ENCODE data around the gene SPEG. TPM values are rescaled to one million over a fixed set of nuclear protein-coding genes. Genes with fewer than 3 reads are reported as not detected.

SPEG gene
- total RNA-seq, 1 experiment from 2014 or later = 56.6 TPM

- Histone ChIP-seq H3K79me2 (ENCODE audit: insufficient read depth, low read length) (no peaks in the 10 kb centered on the region), H3K9ac (ENCODE audit: low read length) (no peak overlapping the region), H3K4me3 (replicated peaks in 1 of 2; ENCODE audit: low read depth in 1 of 2, low read length in 2 of 2) (no peak overlapping the region), H3K4me2 (ENCODE audit: low read length) (no peak overlapping the region), H4K20me1 (ENCODE audit: insufficient read depth) (no peaks in the 10 kb centered on the region), H3K9me2 (ENCODE audit: insufficient read depth) (no peaks in the 10 kb centered on the region), H3K36me3 (ENCODE audit: control insufficient read depth in 1 of 2, insufficient read depth in 2 of 2, low read length in 2 of 2) (no peaks in the 10 kb centered on the region), H3K9me3 (ENCODE audit: control insufficient read depth in 1 of 2, insufficient read depth in 1 of 2, low read depth in 1 of 2, low read length in 2 of 2) (no peaks in the 10 kb centered on the region), H3K4me1 (ENCODE audit: control insufficient read depth in 1 of 2, insufficient read depth in 2 of 2, low read length in 2 of 2) (peaks cover under 1 to 29% of the 10 kb centered on the region in 2 experiments), H3K27me3 (ENCODE audit: insufficient read depth, low read length) (no peaks in the 10 kb centered on the region), H2AFZ (ENCODE audit: low read depth, low read length, poor library complexity, severe bottlenecking) (no peak overlapping the region), H3K27ac (ENCODE audit: low read depth, low read length) (no peak overlapping the region)
- RAD21 ChIA-PET (ENCODE audit: low non-redundant PET in 1 of 2, low total read pairs in 2 of 2, uncharacterized antibody in 2 of 2, unreplicated experiment in 2 of 2) = no interaction called here
- POLR2A ChIA-PET = no interaction called here
- DNase-seq (ENCODE audit: low read depth, low spot score) (no peak), ATAC-seq (no peak)
- TF ChIP-seq MAX (IDR thresholded peaks at IDR 0.05) (no peak), YY1 (IDR thresholded peaks at IDR 0.05; ENCODE audit: extremely low read depth, insufficient replicate concordance, low read depth, low read length) (no peak), ZFX (IDR thresholded peaks at IDR 0.05) (no peak), POLR2AphosphoS5 (IDR thresholded peaks at IDR 0.05; ENCODE audit: low read depth, low read length) (no peak), POLR2A (IDR thresholded peaks at IDR 0.05; ENCODE audit: borderline replicate concordance, extremely low read depth, insufficient read depth, insufficient read length) (no peak), TCF7L2 (IDR thresholded peaks at IDR 0.05; ENCODE audit: borderline replicate concordance, extremely low read depth, insufficient read depth, insufficient read length) (no peak), JUND (IDR thresholded peaks at IDR 0.05) (no peak), SRF (IDR thresholded peaks at IDR 0.05; ENCODE audit: low read depth) (no peak), CBX3 (IDR thresholded peaks at IDR 0.05; ENCODE audit: low read depth) (no peak), CTCF (IDR thresholded peaks at IDR 0.05 in 2 of 3, conservative IDR thresholded peaks at IDR 0.05 in 1 of 3; ENCODE audit: borderline replicate concordance in 1 of 3, insufficient read depth in 1 of 3, low read depth in 2 of 3, low read length in 2 of 3) (no peak), EGR1 (IDR thresholded peaks at IDR 0.05; ENCODE audit: low read depth) (no peak), ZBTB33 (IDR thresholded peaks at IDR 0.05; ENCODE audit: extremely low read depth, insufficient replicate concordance, low read length) (no peak), EZH2phosphoT487 (IDR thresholded peaks at IDR 0.05; ENCODE audit: borderline replicate concordance) (no peak), RAD21 (IDR thresholded peaks at IDR 0.05; ENCODE audit: low read depth) (no peak), REST (IDR thresholded peaks at IDR 0.05; ENCODE audit: low read depth) (no peak), EZH2 (IDR thresholded peaks at IDR 0.05) (no peak), ATF3 (IDR thresholded peaks at IDR 0.05) (no peak), FOSL1 (IDR thresholded peaks at IDR 0.05; ENCODE audit: low read depth) (no peak)
- intact Hi-C loops (cut with micrococcal nuclease) = no loop called here
- CTCF ChIA-PET = no interaction called here
- no TSS peak for BruUV-seq (replicated peaks)
Measured at GRCh38 chr2:219514836-219515235, 80.2 kb downstream of the SPEG start.
